Stimulated activated CD4-positive, alpha-beta T cell treated with anti-CD3 and anti-CD28 coated beads, Interleukin-12 subunit alpha, Interleukin-12 subunit beta, amount 100 ng/mL, for 48 hours (primary cell): ENCODE results near the gene GPR78.
"Not testable (repeated sequence)": the region's sequence is repeated elsewhere in the genome, so short reads cannot be mapped to it uniquely, and the experiment has no call there.

Experiments used
- DNase-seq, 3 donors: peaks; one replicate each; pipeline ENCODE4 v3.0.0-alpha.2; 2020; ENCODE audit warnings: low read depth in 2 of 3, low spot score in 1 of 3

Gene GPR78

GRCh38 chr4:8614365-8615193 is 34.4 kb downstream of the GPR78 start:
- DNase-seq, result no peak

GRCh38 chr4:8615366-8615765 is 35.2 kb downstream of the GPR78 start:
- DNase-seq, result no peak

DNA sequence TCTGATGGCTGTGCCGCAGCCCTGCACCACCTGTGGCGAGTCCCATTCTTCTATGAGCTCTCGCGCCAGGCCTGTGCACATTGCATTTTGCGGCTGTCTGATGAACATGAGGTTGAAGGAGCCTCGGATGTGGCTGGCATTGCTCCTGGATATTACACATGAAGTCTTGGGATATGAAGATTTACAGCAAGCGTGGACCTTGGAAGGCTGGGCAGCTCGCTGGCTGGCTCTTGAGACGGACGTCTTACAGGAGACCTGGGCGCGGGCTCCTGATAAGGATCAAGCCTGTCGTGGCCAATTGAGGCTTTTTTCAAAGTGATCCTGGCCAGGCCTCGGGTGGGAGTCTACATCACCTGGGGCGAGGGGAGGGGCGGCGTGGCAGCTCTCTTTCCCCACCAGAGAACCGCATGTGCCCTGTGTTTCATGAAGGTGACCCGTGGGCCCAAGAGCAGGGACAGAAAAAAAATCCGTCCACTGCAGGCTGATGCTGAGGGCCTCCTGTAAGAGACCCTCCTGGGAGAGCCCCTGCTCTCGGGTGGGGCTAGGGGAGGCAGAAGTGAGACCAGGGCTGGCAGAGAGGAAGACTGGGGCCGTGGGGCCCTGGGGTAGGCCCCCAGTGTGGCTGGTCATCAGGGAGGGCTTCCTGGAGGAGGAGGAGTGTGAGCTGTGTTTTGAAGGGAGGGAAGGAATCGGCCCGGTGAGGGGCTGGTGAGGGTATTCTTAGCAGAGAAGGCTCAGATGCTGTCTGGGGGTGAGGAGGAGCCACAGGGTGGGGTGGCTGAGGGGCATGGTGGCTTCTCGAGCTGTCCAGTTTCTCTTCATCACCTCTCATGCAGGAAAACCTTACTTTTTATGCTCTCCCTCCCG is 36.0 kb downstream of the GPR78 start:
- DNase-seq, result no peak

DNA sequence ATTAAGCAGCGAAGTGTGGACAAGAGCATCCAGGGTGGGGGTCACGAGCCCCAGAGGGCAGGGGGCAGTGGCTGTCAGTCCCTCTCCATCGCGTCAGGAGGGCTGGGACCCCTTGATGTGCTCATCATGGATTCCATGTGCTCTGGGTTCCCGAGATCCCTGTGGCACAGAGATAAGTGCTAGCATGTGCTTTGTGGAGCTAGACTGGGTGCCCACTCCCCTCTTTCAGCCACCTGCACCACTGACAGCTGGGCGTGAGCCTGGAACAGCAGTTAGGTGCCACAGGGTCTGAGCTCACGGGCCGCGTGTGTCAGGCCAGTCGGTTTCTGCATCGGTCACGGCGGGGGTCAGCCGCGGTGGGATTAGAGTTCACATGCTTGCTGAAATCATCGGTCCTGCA is 36.6 kb downstream of the GPR78 start:
- no peak for DNase-seq

DNA sequence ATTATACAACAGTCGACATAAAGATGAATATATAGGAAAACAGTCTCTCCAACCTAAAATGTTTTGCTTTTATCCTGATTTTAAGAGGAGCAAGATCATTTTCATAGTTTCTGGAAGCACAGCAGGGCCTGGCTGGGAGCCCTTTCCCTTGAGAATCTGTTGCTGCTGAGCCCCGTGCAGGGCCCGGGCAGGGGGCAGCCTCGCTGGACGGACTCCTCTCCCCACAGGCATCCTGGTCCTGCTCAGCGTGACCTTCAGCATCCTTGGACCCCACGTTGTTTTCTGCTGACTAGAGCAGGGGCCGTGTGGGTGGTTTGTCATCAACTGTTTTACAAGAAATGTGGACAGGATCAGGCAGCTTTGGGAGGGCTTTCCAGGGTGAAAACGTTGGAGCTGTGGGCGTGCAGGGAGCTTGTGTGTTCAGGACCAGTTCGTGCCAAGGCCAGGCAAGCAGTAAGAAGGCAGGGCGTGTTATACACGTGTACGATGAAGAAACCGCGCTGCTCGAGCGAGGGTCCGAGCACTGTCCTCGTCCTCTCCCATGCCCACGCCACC is 37.4 kb downstream of the GPR78 start:
- DNase-seq, result no peak

DNA sequence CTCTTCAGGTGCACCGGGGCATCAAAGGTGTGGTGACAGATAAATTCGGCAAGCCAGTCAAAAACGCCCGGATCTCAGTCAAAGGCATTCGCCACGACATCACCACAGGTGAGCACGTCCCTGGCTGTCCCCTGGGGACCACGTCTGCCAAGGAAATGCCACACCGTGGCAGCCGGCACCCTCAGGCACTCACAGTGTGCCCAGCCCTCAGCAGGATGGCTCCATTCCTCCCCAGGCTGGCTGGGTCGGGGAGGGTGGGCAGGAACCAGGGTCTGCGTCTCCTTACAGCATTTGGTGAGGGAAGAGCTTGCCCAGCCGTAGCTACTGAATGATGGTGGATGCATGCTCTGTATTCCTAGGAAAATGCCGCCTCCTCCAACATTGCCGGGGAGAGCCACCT is 38.2 kb downstream of the GPR78 start:
- no peak for DNase-seq

DNA sequence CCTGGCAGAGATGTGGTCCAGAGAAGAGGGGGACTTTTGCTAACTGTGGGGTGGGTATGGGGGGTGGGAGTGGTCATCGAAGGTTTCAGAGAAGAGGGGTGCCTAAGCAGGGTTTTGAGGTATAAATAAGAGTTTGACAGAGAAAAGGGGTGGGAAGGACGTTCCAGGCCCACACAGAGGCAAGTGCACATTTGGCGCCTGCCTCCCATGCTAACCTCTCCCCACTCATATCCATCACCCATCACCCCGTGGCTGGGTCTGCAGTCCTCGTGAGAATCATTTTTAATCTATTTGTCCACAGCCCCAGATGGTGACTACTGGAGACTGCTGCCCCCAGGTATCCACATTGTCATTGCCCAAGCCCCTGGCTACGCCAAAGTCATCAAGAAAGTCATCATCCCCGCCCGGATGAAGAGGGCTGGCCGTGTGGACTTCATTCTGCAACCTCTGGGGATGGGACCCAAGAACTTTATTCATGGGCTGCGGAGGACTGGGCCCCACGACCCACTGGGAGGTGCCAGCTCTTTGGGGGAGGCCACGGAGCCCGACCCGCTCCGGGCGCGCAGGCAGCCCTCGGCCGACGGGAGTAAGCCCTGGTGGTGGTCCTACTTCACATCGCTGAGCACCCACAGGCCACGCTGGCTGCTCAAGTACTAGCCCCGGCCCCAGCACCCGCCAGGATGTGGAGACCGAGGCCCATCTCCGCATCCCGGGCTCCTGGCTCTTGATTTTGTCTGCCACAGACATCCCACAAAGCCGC is 38.9 kb downstream of the GPR78 start:
- DNase-seq, result no peak

- DNase-seq, result not testable (repeated sequence)
Observed at GRCh38 chr4:8621135-8621534, 40.9 kb downstream of the GPR78 start.

DNA sequence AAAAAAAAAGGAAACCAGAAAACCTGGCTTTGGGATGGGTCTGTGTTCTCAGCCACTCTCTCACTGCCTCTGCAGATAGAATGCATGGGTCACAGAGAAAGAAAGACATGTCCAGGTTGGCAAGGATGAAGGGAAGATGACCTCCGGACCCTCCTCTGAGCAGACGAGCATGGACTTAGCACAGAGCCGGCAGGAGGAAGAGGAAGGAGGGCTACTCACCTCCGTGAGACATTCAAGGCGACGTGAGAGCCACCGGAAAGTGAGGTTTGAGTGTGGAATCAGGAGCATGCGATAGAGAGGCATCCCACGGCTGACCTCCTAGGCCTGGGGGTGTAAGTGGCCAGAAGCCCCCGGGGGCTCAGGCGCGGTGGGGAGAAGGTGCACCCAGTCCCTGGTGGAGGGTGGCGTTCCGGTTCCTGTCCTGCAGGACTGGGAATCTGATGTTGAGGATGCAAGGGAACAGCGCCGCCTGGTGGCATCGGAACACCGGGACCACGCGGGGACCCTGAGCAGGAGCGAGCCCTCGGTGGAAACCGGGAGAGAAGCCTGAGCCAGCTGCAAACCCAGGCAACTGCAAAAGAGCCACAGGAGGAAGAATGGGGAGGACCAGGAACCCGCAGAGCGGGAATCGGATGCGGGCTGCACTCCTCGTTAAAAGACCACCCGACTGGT is 44.5 kb downstream of the GPR78 start:
- not testable (repeated sequence) for DNase-seq

DNA sequence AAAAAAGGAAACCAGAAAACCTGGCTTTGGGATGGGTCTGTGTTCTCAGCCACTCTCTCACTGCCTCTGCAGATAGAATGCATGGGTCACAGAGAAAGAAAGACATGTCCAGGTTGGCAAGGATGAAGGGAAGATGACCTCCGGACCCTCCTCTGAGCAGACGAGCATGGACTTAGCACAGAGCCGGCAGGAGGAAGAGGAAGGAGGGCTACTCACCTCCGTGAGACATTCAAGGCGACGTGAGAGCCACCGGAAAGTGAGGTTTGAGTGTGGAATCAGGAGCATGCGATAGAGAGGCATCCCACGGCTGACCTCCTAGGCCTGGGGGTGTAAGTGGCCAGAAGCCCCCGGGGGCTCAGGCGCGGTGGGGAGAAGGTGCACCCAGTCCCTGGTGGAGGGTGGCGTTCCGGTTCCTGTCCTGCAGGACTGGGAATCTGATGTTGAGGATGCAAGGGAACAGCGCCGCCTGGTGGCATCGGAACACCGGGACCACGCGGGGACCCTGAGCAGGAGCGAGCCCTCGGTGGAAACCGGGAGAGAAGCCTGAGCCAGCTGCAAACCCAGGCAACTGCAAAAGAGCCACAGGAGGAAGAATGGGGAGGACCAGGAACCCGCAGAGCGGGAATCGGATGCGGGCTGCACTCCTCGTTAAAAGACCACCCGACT is 50.2 kb downstream of the GPR78 start:
- DNase-seq, result not testable (repeated sequence)

GRCh38 chr4:8631896-8632295 is 51.7 kb downstream of the GPR78 start:
- not testable (repeated sequence) for DNase-seq

DNA sequence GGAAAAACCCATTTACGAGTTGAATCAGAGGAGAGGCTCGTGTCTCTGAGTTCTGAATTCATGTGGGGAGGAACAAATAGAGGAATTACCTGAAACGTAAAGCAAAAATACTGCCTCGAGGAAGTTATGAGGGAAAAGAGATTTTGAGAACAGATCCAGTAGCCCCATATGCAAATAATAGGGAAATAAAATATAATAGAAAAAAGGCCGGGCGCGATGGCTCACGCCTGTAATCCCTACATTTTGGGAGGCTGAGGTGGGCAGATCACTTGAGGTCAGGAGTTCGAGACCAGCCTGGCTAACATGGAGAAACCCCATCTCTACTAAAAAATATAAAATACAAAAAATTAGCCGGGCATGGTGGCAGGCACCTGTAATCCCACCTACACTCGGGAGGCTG is 54.6 kb downstream of the GPR78 start:
- not testable (repeated sequence) for DNase-seq

GRCh38 chr4:8635897-8636554 is 55.8 kb downstream of the GPR78 start:
- not testable (repeated sequence) for DNase-seq
